ENCODE measurements around the gene FRMD6. TPM values are rescaled to one million over a fixed set of nuclear protein-coding genes. Genes with fewer than 3 reads are reported as not detected.

The FRMD6 gene
- total RNA-seq, 1 experiment from 2014 or later: 40.7 TPM

- CTCF ChIA-PET: no interaction called here
Observed at GRCh38 chr14:51663783-51664326, 12.1 kb downstream of the FRMD6 start.

GRCh38 chr14:51666070-51666469, 14.4 kb downstream of the FRMD6 start:
- Histone ChIP-seq H3K4me3 (ENCODE audit: low read depth in 2 of 2, low read length in 2 of 2) (no peak overlapping the region), H3K27ac (ENCODE audit: low read length) (no peak overlapping the region), H3K36me3 (ENCODE audit: control insufficient read depth, insufficient read depth, low read length) (no peaks in the 10 kb centered on the region), H3K9me3 (ENCODE audit: control insufficient read depth, insufficient read depth, low read depth, low read length) (no peaks in the 10 kb centered on the region), H3K27me3 (ENCODE audit: control insufficient read depth, insufficient read depth, low read length) (no peaks in the 10 kb centered on the region), H3K4me1 (ENCODE audit: control insufficient read depth, insufficient read depth, low read length) (peaks cover 5% of the 10 kb centered on the region; the same call in 1 of the 2 replicates)
- BruUV-seq (replicated peaks): no TSS peak
- ATAC-seq: no peak
- in situ Hi-C loops (cut with HindIII; ENCODE audit: low pct_unique_long_range_greater_than_20kb, low sequenced_read_pairs) (no loop called here), intact Hi-C loops (cut with micrococcal nuclease; ENCODE audit: unreplicated experiment) (no loop called here)
- no peak for DNase-seq (ENCODE audit: low read depth, low spot score)
- no peak for TF ChIP-seq REST (IDR thresholded peaks at IDR 0.05; ENCODE audit: insufficient read depth in 1 of 2, low read depth in 2 of 2, low read length in 1 of 2)
- no peak for TF ChIP-seq CTCF (IDR thresholded peaks at IDR 0.05)
- TF ChIP-seq TCF7L2 (IDR thresholded peaks at IDR 0.05; ENCODE audit: low read depth, low read length): no peak
- TF ChIP-seq POLR2AphosphoS5 (IDR thresholded peaks at IDR 0.05; ENCODE audit: low read depth, low read length): no peak
- no peak for TF ChIP-seq SIN3A (IDR thresholded peaks at IDR 0.05; ENCODE audit: borderline replicate concordance, insufficient read depth, low read depth, low read length)
- CTCF ChIA-PET: no interaction called here
- POLR2A ChIA-PET: no interaction called here

More at GRCh38 chr14:51663783-51664326, 12.1 kb downstream of the FRMD6 start:
- BruUV-seq (replicated peaks): no TSS peak
- Histone ChIP-seq H3K4me3 (ENCODE audit: low read depth in 2 of 2, low read length in 2 of 2) (no peak overlapping the region), H3K4me1 (ENCODE audit: control insufficient read depth, insufficient read depth, low read length) (peaks cover 5% of the 10 kb centered on the region; the same call in 1 of the 2 replicates), H3K27me3 (ENCODE audit: control insufficient read depth, insufficient read depth, low read length) (no peaks in the 10 kb centered on the region), H3K27ac (ENCODE audit: low read length) (no peak overlapping the region), H3K36me3 (ENCODE audit: control insufficient read depth, insufficient read depth, low read length) (no peaks in the 10 kb centered on the region), H3K9me3 (ENCODE audit: control insufficient read depth, insufficient read depth, low read depth, low read length) (no peaks in the 10 kb centered on the region)
- ATAC-seq (no peak), DNase-seq (ENCODE audit: low read depth, low spot score) (no peak)
- intact Hi-C loops (cut with micrococcal nuclease; ENCODE audit: unreplicated experiment): no loop called here
- TF ChIP-seq SIN3A (IDR thresholded peaks at IDR 0.05; ENCODE audit: borderline replicate concordance, insufficient read depth, low read depth, low read length): no peak
- TF ChIP-seq POLR2AphosphoS5 (IDR thresholded peaks at IDR 0.05; ENCODE audit: low read depth, low read length): no peak
- POLR2A ChIA-PET: no interaction called here
- in situ Hi-C loops (cut with HindIII; ENCODE audit: low pct_unique_long_range_greater_than_20kb, low sequenced_read_pairs): no loop called here

GRCh38 chr14:51666826-51667225, 15.1 kb downstream of the FRMD6 start:
- ChIA-PET CTCF (no interaction called here), POLR2A (no interaction called here)
- H3K9me3 ChIP-seq (ENCODE audit: control insufficient read depth, insufficient read depth, low read depth, low read length): no peaks in the 10 kb centered on the region
- peaks cover 5% of the 10 kb centered on the region; the same call in 1 of the 2 replicates for H3K4me1 ChIP-seq (ENCODE audit: control insufficient read depth, insufficient read depth, low read length)
- DNase-seq (ENCODE audit: low read depth, low spot score) (no peak), ATAC-seq (no peak)
- H3K4me3 ChIP-seq (ENCODE audit: low read depth in 2 of 2, low read length in 2 of 2): no peak overlapping the region
- no peaks in the 10 kb centered on the region for H3K27me3 ChIP-seq (ENCODE audit: control insufficient read depth, insufficient read depth, low read length)
- no peak overlapping the region for H3K27ac ChIP-seq (ENCODE audit: low read length)
- TF ChIP-seq REST (IDR thresholded peaks at IDR 0.05; ENCODE audit: insufficient read depth in 1 of 2, low read depth in 2 of 2, low read length in 1 of 2) (no peak), TCF7L2 (IDR thresholded peaks at IDR 0.05; ENCODE audit: low read depth, low read length) (no peak), CTCF (IDR thresholded peaks at IDR 0.05) (no peak), POLR2AphosphoS5 (IDR thresholded peaks at IDR 0.05; ENCODE audit: low read depth, low read length) (no peak), SIN3A (IDR thresholded peaks at IDR 0.05; ENCODE audit: borderline replicate concordance, insufficient read depth, low read depth, low read length) (no peak)
- intact Hi-C loops (cut with micrococcal nuclease; ENCODE audit: unreplicated experiment) (no loop called here), in situ Hi-C loops (cut with HindIII; ENCODE audit: low pct_unique_long_range_greater_than_20kb, low sequenced_read_pairs) (no loop called here)
- no peaks in the 10 kb centered on the region for H3K36me3 ChIP-seq (ENCODE audit: control insufficient read depth, insufficient read depth, low read length)
- BruUV-seq (replicated peaks): no TSS peak

Data from Panc1 (cell line).